GM12875 (cell line): Measurements from ENCODE around the gene RIMKLA.

ENCODE experiments used
- H3K4me3 ChIP-seq: one replicate; pipeline ENCODE4 v1.5.1; 2011; ENCODE audit warnings: low read depth, low read length, control low read depth
- TF ChIP-seq, protein P1 (sequence below): IDR thresholded peaks from 2 replicates; pipeline ENCODE4 v1.5.1; 2011; ENCODE audit warnings: low read depth, mild to moderate bottlenecking, control low read depth, inconsistent platforms, low read length, moderate library complexity, borderline replicate concordance; ENCODE audit not compliant: insufficient read depth

Gene RIMKLA

DNA sequence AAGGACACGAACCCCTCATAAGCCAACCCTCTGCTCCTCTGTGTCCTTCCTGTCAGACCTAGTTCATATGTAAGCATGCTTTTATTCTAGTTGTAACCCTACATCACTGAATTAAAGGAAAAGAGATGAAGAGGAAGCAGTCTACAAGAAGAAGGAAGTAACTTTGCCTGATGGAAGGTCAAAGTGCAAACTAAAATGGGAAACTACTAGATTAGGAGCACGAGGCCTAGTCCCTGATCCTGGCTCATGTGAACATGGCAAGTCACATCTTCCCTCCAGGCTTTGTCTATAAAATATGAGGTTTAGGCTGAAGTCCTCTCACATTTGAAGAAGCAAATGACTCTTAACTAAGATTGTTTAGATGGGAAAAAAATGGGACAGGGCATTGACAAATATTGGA lies 62.1 kb downstream of the RIMKLA start:
- no peak overlapping the region for H3K4me3 ChIP-seq
- TF ChIP-seq, protein P1, sequence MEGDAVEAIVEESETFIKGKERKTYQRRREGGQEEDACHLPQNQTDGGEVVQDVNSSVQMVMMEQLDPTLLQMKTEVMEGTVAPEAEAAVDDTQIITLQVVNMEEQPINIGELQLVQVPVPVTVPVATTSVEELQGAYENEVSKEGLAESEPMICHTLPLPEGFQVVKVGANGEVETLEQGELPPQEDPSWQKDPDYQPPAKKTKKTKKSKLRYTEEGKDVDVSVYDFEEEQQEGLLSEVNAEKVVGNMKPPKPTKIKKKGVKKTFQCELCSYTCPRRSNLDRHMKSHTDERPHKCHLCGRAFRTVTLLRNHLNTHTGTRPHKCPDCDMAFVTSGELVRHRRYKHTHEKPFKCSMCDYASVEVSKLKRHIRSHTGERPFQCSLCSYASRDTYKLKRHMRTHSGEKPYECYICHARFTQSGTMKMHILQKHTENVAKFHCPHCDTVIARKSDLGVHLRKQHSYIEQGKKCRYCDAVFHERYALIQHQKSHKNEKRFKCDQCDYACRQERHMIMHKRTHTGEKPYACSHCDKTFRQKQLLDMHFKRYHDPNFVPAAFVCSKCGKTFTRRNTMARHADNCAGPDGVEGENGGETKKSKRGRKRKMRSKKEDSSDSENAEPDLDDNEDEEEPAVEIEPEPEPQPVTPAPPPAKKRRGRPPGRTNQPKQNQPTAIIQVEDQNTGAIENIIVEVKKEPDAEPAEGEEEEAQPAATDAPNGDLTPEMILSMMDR = no peak

GRCh38 chr1:42449256-42449655 lies 68.7 kb downstream of the RIMKLA start:
- TF ChIP-seq, protein P1 = no peak
- H3K4me3 ChIP-seq = no peak overlapping the region

- TF ChIP-seq, protein P1 = no peak
- no peak overlapping the region for H3K4me3 ChIP-seq
Measured at GRCh38 chr1:42450061-42450460, 69.5 kb downstream of the RIMKLA start.

GRCh38 chr1:42453386-42453785 lies 72.8 kb downstream of the RIMKLA start:
- TF ChIP-seq, protein P1 = no peak

GRCh38 chr1:42454403-42454802 lies 73.8 kb downstream of the RIMKLA start:
- TF ChIP-seq, protein P1 = no peak
- H3K4me3 ChIP-seq = no peak overlapping the region

More at GRCh38 chr1:42453386-42453785, 72.8 kb downstream of the RIMKLA start:
- H3K4me3 ChIP-seq = no peak overlapping the region

DNA sequence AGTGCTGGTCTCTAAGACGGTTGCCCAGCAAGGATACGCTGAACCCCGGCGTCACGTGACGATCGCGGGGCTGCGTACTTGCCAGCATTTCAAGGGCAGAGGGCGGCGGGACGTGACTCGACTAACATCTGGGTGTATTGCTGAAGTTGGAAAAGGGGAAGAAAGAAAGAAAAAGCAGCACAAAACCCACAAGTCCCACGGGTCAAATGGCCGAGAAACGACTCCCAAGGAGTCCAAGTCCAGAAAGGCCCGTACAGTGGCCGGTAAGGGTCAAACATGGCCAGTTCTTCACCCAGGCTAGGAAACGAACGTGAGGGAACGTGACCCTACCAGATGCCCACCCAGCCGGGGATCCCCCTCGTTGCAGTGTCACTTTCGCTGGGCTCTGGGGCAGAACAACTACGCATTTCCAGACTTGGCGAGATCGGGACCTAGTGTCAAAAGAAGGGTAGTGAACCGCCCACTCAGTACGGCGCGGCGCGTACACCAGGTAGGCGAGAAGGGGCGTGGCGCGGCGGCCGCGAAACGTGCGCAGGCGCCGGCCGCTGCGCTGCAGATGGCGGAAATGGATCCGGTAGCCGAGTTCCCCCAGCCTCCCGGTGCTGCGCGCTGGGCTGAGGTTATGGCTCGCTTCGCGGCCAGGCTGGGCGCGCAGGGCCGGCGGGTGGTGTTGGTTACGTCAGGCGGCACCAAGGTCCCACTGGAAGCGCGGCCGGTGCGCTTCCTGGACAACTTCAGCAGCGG lies 75.6 kb downstream of the RIMKLA start, which contains the start of the genes PPCS and ZMYND12:
TSS of gene PPCS (plus strand) at position 534 of the 744 bp plus-strand sequence. CDS start at position 557, 23 bp downstream.
TSS of gene ZMYND12 (minus strand) at position 13 of the 744 bp plus-strand sequence. CDS start 25 bp downstream, outside the sequence.
- TF ChIP-seq, protein P1 = no peak
- H3K4me3 ChIP-seq = peak within 1 kb of the TSS; percentile 95

GRCh38 chr1:42456754-42457089 lies 76.1 kb downstream of the RIMKLA start:
- H3K4me3 ChIP-seq = peak overlapping the region; percentile 95
- TF ChIP-seq, protein P1 = no peak
